Immature natural killer cell (primary cell): ENCODE results near the gene DIP2C. TPM values are rescaled to one million over a fixed set of nuclear protein-coding genes. Genes with fewer than 3 reads are reported as not detected.

Experiments
- DNase-seq, 3 donors: peaks; one replicate each; pipeline ENCODE4 v3.0.0; 2022; ENCODE audit warnings: mixed read lengths in 1 of 3
- H3K27ac Mint-ChIP-seq, 6 donors: one replicate each; pipeline ENCODE4 v1.8.0; 2020; ENCODE audit warnings: mixed read lengths in 6 of 6, mild to moderate bottlenecking in 5 of 6, inconsistent platforms in 4 of 6, moderate library complexity in 3 of 6
- H3K27me3 Mint-ChIP-seq, 3 donors: one replicate each; pipeline ENCODE4 v1.8.0; 2020 to 2021; ENCODE audit warnings: low read depth in 3 of 3, mild to moderate bottlenecking in 3 of 3, mixed read lengths in 3 of 3, moderate library complexity in 3 of 3, inconsistent platforms in 1 of 3
- H3K36me3 Mint-ChIP-seq, 3 donors: one replicate each; pipeline ENCODE4 v1.8.0; 2020; ENCODE audit warnings: mixed read lengths in 3 of 3, inconsistent platforms in 2 of 3, mild to moderate bottlenecking in 2 of 3
- H3K4me1 Mint-ChIP-seq, 2 donors: one replicate each; pipeline ENCODE4 v1.8.0; 2020; ENCODE audit warnings: inconsistent platforms in 2 of 2, mild to moderate bottlenecking in 2 of 2, mixed read lengths in 2 of 2, moderate library complexity in 1 of 2
- H3K4me3 Mint-ChIP-seq, 5 donors: one replicate each; pipeline ENCODE4 v1.8.0; 2020; ENCODE audit warnings: mild to moderate bottlenecking in 5 of 5, mixed read lengths in 5 of 5, inconsistent platforms in 3 of 5, moderate library complexity in 3 of 5
- H3K9me3 Mint-ChIP-seq, 6 donors: one replicate each; pipeline ENCODE4 v1.8.0; 2020; ENCODE audit warnings: mild to moderate bottlenecking in 6 of 6, mixed read lengths in 6 of 6, inconsistent platforms in 4 of 6, moderate library complexity in 3 of 6
- polyA plus RNA-seq, 3 donors: library from polyadenylated mRNA; unstranded; fragments of 300-500 nt; fragmentation: Illumina TruSeq; gene quantifications; one replicate each; pipeline ENCODE4 v1.2.3, GENCODE V29; 2021

The DIP2C gene
- polyA plus RNA-seq, 3 donors from 2014 or later, result 0.06 to 0.41 TPM; not detected in 1

DNA sequence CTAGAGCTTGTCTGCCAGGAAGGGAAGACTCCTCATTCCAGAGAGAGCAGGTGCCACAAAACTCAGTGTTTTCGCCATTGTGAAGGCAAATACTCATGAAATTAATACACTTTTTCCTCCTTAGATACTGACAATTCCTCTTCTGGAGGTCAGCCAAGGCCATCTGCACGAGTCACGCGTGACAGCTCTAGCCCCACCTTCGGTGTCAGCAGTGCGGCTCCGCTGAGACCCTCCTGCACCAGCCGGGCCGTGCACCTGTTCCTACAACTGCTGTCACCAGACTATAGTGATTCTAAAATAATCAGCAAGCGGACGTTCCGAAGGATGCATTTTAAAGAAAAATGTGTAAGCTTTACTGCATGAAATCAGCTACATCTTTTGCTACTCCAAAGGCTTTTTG, 127.7 kb downstream of the DIP2C start:
- no peak for DNase-seq
- H3K27me3 Mint-ChIP-seq, result peaks cover 7 to 17% (median 8%) of the 10 kb centered on the region in 3 donors
- no peaks in the 10 kb centered on the region for H3K4me1 Mint-ChIP-seq
- peaks cover 0 to 6% (median 0%) of the 10 kb centered on the region in 6 donors for H3K9me3 Mint-ChIP-seq
- no peak overlapping the region for H3K4me3 Mint-ChIP-seq
- no peaks in the 10 kb centered on the region for H3K36me3 Mint-ChIP-seq
- no peak overlapping the region for H3K27ac Mint-ChIP-seq

DNA sequence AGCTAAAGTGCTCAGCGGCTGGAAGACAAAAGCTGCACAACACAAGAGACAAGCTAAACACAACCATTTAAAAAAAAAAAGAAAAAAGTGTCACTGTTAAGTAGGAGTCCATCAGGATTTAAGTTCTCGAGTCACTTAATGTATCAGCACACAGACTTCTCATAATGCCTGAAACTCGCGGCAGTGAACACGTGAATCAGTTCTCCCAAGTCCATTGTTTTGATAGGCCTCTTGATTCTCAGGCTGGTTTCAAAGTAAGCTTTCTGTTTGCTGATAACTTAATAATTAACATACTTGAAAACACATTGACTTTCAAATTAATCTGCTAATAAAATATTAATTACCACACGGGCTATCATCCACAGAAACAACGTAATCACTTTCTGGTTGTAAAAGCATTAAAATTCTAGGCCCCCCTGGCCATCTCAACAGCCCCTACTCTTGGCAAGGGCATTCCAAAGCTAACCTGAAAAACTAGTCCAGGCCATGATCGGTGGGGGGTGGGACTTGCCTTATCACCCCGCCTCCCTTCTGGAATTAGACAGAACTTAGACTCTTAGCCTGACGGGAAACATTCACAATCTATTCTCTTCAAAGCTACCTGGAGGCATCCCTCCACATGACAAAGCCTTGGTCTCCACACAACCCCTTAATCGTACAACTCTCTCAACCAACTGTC, 129.0 kb downstream of the DIP2C start:
- no peaks in the 10 kb centered on the region for H3K36me3 Mint-ChIP-seq
- peaks cover 0 to 6% (median 0%) of the 10 kb centered on the region in 6 donors for H3K9me3 Mint-ChIP-seq
- peaks cover 10 to 17% (median 11%) of the 10 kb centered on the region in 3 donors for H3K27me3 Mint-ChIP-seq
- H3K27ac Mint-ChIP-seq, result no peak overlapping the region
- DNase-seq, result no peak
- H3K4me1 Mint-ChIP-seq, result no peaks in the 10 kb centered on the region
- H3K4me3 Mint-ChIP-seq, result no peak overlapping the region

DNA sequence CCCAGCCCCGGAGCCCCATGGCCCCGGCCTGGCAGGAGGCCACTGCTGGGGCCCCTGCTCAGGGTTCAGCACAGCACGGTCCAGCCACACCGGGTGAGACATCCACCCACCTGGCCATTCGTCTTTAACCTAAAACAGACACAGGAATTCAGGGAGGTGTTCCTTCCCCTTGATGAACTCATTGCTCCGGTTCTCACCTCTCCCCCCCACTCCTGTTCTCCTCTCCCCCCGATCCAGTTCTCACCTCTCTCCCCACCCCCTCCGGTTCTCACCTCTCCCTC, 129.8 kb downstream of the DIP2C start:
- Mint-ChIP-seq H3K27me3 (peaks cover 6 to 15% (median 10%) of the 10 kb centered on the region in 3 donors), H3K4me3 (no peak overlapping the region), H3K9me3 (peaks cover 0 to 6% (median 0%) of the 10 kb centered on the region in 6 donors), H3K36me3 (no peaks in the 10 kb centered on the region), H3K4me1 (no peaks in the 10 kb centered on the region), H3K27ac (no peak overlapping the region)
- DNase-seq, result no peak

DNA sequence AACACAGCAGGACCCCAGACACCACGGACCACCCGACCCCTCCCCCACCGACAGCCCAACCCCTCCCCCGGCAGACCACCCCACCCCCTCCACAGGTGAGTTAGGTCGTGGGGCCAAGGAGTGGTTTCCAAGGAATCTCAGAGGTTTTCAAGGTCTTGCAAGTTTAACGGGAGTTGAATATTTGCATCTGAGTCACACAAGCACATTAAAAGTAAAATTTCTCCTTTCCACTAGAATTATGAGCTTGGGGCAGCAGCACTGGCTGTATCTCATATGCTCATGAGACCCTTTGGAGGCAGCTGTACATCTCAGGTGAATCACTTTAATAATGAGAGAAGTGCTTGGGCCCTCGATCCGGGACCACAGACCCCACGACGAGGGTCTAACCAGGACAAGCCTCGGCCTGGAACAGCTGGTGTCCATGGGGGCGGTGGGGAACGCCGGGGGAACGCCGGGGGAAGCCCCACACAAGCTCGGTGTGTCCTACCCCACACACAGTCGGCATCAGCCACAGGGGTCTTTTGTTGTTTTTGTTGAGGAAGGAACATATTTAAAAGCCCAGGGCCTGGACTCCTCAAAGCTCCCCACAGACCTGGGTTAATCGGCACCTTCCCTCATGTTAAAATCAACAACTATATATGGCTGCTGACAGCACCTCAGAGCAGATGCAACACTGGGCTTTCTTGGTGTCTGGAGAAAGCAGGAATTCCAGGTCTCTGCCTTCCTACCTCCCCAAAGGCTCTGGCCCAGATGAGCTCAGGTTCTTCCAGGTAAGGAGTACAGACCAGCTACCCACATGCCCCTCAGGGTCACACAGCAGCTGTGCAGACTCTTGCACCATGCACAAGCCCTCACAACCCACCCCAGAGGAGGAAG, 130.3 kb downstream of the DIP2C start:
- no peak for DNase-seq
- Mint-ChIP-seq H3K27me3 (peaks cover 6 to 15% (median 7%) of the 10 kb centered on the region in 3 donors), H3K4me3 (no peak overlapping the region), H3K36me3 (no peaks in the 10 kb centered on the region), H3K4me1 (no peaks in the 10 kb centered on the region), H3K27ac (no peak overlapping the region), H3K9me3 (peaks cover 0 to 6% (median 0%) of the 10 kb centered on the region in 6 donors)

DNA sequence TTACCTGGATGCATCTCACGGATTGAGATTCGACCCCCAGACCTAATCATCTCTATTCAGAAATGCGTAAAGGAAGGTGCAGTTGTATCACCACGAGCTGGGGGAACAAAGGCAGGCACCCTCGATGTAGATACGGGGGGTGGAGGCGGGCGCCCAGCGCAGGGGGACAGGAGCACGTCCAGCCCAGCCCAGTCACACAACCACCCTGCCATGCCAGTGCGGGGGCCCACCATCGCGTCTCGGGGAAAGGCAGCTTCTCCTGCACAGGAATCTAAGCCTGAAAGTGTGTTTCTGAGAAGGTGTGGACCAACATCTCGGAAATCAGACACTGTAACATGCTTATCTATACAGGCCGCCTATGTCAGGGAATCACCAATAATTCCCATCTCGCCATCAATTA, 131.1 kb downstream of the DIP2C start:
- Mint-ChIP-seq H3K4me1 (no peaks in the 10 kb centered on the region), H3K36me3 (no peaks in the 10 kb centered on the region), H3K4me3 (no peak overlapping the region), H3K27ac (no peak overlapping the region), H3K9me3 (no peaks in the 10 kb centered on the region), H3K27me3 (peaks cover 6 to 15% (median 7%) of the 10 kb centered on the region in 3 donors)
- DNase-seq, result no peak

DNA sequence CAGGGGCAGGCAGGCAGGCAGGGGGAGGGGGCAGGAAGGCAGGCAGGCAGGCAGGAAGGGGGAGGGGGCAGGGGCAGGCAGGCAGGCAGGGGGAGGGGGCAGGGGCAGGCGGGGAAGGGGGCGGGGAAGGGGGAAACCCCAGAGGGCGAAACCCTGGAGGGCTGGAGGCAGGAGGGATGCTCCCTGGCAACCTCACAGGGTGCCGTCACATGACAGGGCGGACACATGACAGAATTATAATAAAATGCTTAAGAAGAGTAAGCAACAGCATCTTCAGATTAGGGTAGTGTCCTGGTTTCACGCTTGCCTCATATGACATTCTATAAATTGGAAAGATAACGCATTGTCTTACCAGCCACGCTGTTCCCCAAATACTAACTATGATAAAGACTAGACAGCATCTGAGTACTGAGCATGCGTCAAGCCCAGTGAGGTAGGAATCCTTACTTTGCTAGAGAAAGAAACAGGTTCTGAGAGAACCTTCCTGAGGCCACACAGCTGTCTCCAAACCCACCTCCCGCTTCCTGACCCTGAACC, 131.6 kb downstream of the DIP2C start:
- Mint-ChIP-seq H3K36me3 (no peaks in the 10 kb centered on the region), H3K4me3 (no peak overlapping the region), H3K9me3 (no peaks in the 10 kb centered on the region), H3K27ac (no peak overlapping the region), H3K27me3 (peaks cover 6 to 15% (median 8%) of the 10 kb centered on the region in 3 donors), H3K4me1 (no peaks in the 10 kb centered on the region)
- no peak for DNase-seq

DNA sequence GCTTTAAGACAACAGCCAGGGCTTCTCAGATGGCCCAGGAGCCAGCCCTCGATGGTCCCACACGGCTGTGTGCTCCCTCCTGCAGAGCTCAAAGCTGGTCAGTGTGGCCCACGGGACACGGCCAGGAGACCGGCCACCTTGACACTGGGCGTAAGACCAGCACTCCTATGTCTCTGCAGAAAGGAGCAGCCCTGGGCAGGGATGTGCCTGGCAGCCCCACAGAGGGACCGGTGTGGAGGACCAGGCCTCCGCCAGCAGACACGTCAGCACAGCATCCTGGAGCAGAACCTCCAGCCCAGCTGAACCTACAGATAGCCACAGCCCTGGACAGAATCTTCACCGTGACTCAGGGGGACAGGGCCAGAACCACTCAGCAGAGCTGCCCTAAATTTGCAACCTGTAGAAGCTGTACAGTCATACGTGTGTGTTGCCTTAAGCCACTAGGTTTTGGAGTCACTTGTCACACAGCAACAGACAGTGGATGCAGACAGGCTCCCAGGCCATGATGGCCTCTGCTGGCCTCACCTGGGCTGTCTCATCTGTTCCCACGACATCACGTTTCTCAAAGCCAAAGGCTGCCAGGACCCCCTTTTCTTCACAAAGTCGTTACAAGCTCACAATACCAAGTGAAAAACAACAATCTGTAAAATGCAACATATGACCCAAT, 132.4 kb downstream of the DIP2C start:
- Mint-ChIP-seq H3K9me3 (no peaks in the 10 kb centered on the region), H3K4me1 (no peaks in the 10 kb centered on the region), H3K27ac (no peak overlapping the region), H3K36me3 (no peaks in the 10 kb centered on the region), H3K27me3 (peaks cover 4 to 15% (median 8%) of the 10 kb centered on the region in 3 donors), H3K4me3 (no peak overlapping the region)
- DNase-seq, result no peak

DNA sequence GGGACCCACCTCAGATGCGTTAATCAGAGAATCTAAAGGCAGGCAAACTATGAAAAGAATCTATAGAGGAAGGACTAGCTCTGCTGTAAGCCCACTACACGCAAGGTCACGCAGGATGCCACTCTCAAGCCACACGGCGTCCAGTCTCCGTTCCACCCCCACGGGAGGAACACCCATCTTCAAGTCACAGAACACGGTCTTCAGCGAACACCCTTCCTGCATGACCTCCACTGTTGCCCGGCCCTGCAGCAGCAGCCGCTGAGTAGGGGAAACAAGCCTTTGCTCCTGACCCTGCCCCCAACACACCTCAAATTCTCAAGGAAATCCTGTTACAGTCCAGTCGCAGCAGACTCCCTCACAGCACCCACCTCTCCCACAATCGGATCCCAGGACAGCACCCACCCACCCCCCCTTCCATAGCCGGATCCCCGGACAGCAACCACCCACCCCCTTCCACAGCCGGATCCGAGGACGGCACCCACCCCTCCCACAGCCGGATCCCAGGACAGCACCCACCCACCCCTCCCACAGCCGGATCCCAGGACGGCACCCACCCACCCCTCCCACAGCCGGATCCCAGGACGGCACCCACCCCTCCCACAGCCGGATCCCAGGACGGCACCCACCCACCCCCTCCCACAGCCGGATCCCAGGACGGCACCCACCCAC, 133.7 kb downstream of the DIP2C start:
- Mint-ChIP-seq H3K27me3 (peaks cover 4 to 11% (median 5%) of the 10 kb centered on the region in 3 donors), H3K4me1 (no peaks in the 10 kb centered on the region), H3K36me3 (no peaks in the 10 kb centered on the region), H3K27ac (no peak overlapping the region), H3K4me3 (no peak overlapping the region), H3K9me3 (no peaks in the 10 kb centered on the region)
- no peak for DNase-seq

DNA sequence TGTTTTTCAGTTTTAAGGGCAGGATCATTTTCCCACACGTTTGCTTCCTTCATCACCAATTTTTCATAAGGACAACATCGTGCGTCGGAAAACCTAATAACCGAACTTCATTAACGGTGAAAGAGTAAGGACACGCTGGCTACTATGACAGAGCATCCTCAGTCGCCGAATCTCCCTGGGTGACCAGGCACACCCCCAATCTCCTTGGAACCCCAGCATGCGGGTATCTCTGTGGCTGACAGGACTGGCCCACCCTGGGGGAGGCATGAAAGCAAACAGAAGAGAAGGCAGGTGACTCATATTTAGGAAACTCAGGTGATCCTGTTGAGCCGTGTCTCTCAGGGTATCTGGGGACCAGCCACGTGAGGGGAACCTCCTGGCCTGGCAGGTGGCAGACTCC, 134.2 kb downstream of the DIP2C start:
- DNase-seq, result no peak
- Mint-ChIP-seq H3K9me3 (no peaks in the 10 kb centered on the region), H3K4me1 (no peaks in the 10 kb centered on the region), H3K36me3 (no peaks in the 10 kb centered on the region), H3K27ac (no peak overlapping the region), H3K27me3 (peaks cover 4 to 11% (median 5%) of the 10 kb centered on the region in 3 donors), H3K4me3 (no peak overlapping the region)

DNA sequence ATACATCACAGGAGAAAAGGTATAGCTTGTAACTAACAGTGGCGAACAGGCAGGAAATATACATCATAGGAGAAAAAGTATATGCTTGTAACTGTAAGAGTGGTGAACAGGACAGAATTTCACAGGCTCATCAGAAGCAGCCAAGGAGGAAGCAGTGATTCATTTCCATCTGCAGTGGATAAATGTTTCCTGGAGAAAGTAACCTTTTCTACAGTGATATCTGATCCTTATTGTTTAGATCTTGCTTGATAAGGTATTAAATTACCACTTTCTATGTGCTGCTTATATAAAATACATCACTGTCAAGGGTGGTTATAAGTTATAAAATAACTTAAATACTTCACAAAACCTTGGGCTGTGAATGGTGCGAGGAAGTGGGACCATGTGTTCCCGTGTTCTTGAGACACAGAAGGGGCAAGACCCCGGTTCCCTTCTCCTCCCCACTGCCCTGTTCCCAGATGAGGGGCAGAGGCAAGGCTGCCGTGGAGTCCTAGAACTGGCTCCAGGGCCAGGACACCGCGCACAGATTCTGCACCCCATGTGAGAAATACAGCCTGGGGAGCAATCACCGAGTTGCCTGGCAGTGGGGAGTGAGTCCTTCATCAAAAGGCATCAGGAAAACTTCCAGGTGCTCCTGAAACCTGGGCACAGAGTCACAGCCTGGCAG, 135.2 kb downstream of the DIP2C start:
- Mint-ChIP-seq H3K36me3 (no peaks in the 10 kb centered on the region), H3K27me3 (peaks cover 4 to 8% (median 5%) of the 10 kb centered on the region in 3 donors)
- no peak for DNase-seq

DNA sequence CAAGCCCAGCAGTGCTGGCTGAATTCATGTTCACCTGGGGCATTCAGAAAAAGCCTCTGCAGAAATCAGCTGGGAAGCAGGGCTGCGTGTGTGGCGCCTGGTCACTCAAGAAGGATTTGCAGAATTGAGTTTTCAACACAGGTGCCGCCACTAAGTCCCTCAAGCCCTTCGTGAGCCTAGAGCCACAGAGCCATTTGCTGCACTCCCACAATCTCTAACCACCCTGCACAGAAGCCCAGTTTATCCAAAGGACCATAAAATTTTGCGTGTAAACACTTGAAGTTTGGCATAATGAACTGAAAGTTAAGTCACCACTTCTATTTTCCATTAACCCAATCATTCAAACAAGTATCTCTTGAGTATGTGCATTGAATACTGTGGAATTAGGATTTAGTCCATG, 136.2 kb downstream of the DIP2C start:
- Mint-ChIP-seq H3K4me1 (no peaks in the 10 kb centered on the region), H3K27me3 (peaks cover 4 to 13% (median 5%) of the 10 kb centered on the region in 3 donors), H3K9me3 (no peaks in the 10 kb centered on the region), H3K27ac (no peak overlapping the region), H3K4me3 (no peak overlapping the region), H3K36me3 (no peaks in the 10 kb centered on the region)
- DNase-seq, result no peak

More for the DNA sequence above, 135.2 kb downstream of the DIP2C start:
- H3K27ac Mint-ChIP-seq, result no peak overlapping the region
- no peaks in the 10 kb centered on the region for H3K4me1 Mint-ChIP-seq
- no peaks in the 10 kb centered on the region for H3K9me3 Mint-ChIP-seq
- no peak overlapping the region for H3K4me3 Mint-ChIP-seq

DNA sequence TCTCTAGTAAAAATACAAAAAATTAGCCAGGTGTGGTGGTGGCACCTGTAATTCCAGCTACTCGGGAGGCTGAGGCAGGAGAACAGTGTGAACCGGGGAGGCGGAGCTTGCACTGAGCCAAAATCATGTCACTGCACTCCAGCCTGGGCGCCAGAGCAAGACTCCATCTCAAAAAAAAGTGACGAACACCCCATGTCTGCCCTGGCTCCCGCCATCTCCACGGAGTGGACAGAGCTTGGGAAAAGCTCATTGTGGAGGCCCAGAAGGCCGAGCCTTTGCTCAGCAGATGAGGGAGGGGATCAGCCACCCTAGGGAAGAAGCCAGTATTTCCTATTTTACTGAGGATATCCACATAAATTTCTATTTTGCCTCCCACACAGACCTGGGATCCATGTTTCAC, 136.8 kb downstream of the DIP2C start:
- H3K27ac Mint-ChIP-seq, result no peak overlapping the region
- H3K36me3 Mint-ChIP-seq, result no peaks in the 10 kb centered on the region
- H3K9me3 Mint-ChIP-seq, result no peaks in the 10 kb centered on the region
- no peak overlapping the region for H3K4me3 Mint-ChIP-seq
- H3K27me3 Mint-ChIP-seq, result peaks cover 4 to 13% (median 5%) of the 10 kb centered on the region in 3 donors
- DNase-seq, result no peak
- H3K4me1 Mint-ChIP-seq, result no peaks in the 10 kb centered on the region
